Caki2 (cell line): ENCODE measurements around the gene BCL2. TPM values are rescaled to one million over a fixed set of nuclear protein-coding genes. Genes with fewer than 3 reads are reported as not detected.

Experiments
- DNase-seq: peaks from one replicate; pipeline ENCODE4 v3.0.0-alpha.2; 2015; ENCODE audit warnings: low read depth
- in situ Hi-C: cut with HindIII; loops from 2 replicates; pipeline ENCODE4 v1.10.0; 2016; ENCODE audit warnings: low sequenced_read_pairs, low pct_unique_long_range_greater_than_20kb, mixed read lengths
- total RNA-seq: library from RNA; depleted of rRNA; stranded (reverse); fragments of >200 nt; shearing (Covaris generic); gene quantifications from 2 replicates; pipeline ENCODE4 v1.2.3, GENCODE V29; 2014; ENCODE audit warnings: low replicate concordance; rRNA removed

BCL2 gene
- total RNA-seq, 1 experiment from 2014 or later, result 5.1 TPM

GRCh38 chr18:63083020-63083531 is 236.5 kb downstream of the BCL2 start:
- in situ Hi-C loops, result no loop called here
- DNase-seq, result no peak

GRCh38 chr18:63082366-63083019 is 237.1 kb downstream of the BCL2 start:
- no peak for DNase-seq
- in situ Hi-C loops, result no loop called here

- in situ Hi-C loops, result no loop called here
- DNase-seq, result no peak
These were observed 240.5 kb downstream of the BCL2 start for GRCh38 chr18:63079114-63079513.

GRCh38 chr18:63078471-63078870 is 241.1 kb downstream of the BCL2 start:
- no peak for DNase-seq
- in situ Hi-C loops, result no loop called here

- in situ Hi-C loops, result no loop called here
- DNase-seq, result peak; percentile 14
These were observed 244.6 kb downstream of the BCL2 start for GRCh38 chr18:63074981-63075404.

GRCh38 chr18:63073481-63073880 is 246.1 kb downstream of the BCL2 start:
- DNase-seq, result peak; percentile 4
- in situ Hi-C loops, result no loop called here

Other genes starting within 250 kb of the BCL2 start
- gene KDSR, start 47.4 kb upstream of the BCL2 start, total RNA-seq, result 13.0 and 35.6 TPM in 2 replicates
- 16.4 and 18.8 TPM in 2 replicates for gene VPS4B, start 102.7 kb upstream of the BCL2 start, total RNA-seq
- 40.1 and 44.9 TPM in 2 replicates for gene SERPINB5, start 157.2 kb upstream of the BCL2 start, total RNA-seq
- gene SERPINB12, start 222.6 kb upstream of the BCL2 start, total RNA-seq, result not detected in 2 replicates